H1 (cell line): ENCODE measurements around the gene UBE2E2. TPM values are rescaled to one million over a fixed set of nuclear protein-coding genes. Genes with fewer than 3 reads are reported as not detected.

Experiments used
- CTCF ChIA-PET: fragments of 300-600 bp; sonication (Branson Sonifier 250); formaldehyde crosslinking; loops from one replicate; lab custom pipeline; 2021; ENCODE audit not compliant: partially characterized antibody; lab: Charles Lee
- POLR2A ChIA-PET: fragments of 300-600 bp; sonication (Branson Sonifier 250); formaldehyde crosslinking; loops from one replicate; lab custom pipeline; 2021; ENCODE audit warnings: inconsistent platforms; ENCODE audit not compliant: partially characterized antibody; lab: Charles Lee
- DNase-seq, 2 experiments: peaks; one replicate each; pipeline versions ENCODE4 v3.0.0 to v3.0.0-alpha.2; 2010 to 2022; ENCODE audit warnings: low spot score in 2 of 2, low read depth in 1 of 2, mixed read lengths in 1 of 2
- FAIRE-seq: peaks from 2 replicates; lab custom pipeline; 2011; peaks lifted over from hg19 to GRCh38; lab: Jason Lieb, UNC
- H2AFZ ChIP-seq: 2 replicates; pipeline ENCODE4 v1.8.1; 2012; ENCODE audit warnings: low read length, inconsistent platforms
- H2AK5ac ChIP-seq: 2 replicates; pipeline ENCODE4 v1.6.1; 2013; ENCODE audit warnings: low read depth, low read length
- H2BK120ac ChIP-seq: replicated peaks from 2 replicates; pipeline ENCODE3; 2013; ENCODE audit warnings: low read depth, low read length, inconsistent platforms
- H2BK12ac ChIP-seq: 2 replicates; pipeline ENCODE4 v1.6.1; 2013; ENCODE audit warnings: low read depth, low read length
- H2BK15ac ChIP-seq: 2 replicates; pipeline ENCODE4 v1.6.1; 2013; ENCODE audit warnings: low read length
- H2BK20ac ChIP-seq: 2 replicates; pipeline ENCODE4 v1.6.1; 2013; ENCODE audit warnings: low read length
- H2BK5ac ChIP-seq: 2 replicates; pipeline ENCODE4 v1.6.1; 2013; ENCODE audit warnings: low read depth, low read length
- H3K14ac ChIP-seq: 2 replicates; pipeline ENCODE4 v1.6.1; 2013; ENCODE audit warnings: inconsistent platforms; ENCODE audit not compliant: insufficient read length
- H3K18ac ChIP-seq: 2 replicates; pipeline ENCODE4 v1.6.1; 2013; ENCODE audit warnings: low read length; ENCODE audit errors: extremely low read depth
- H3K23ac ChIP-seq: 2 replicates; pipeline ENCODE4 v1.6.1; 2013; ENCODE audit warnings: inconsistent platforms; ENCODE audit not compliant: insufficient read length
- H3K23me2 ChIP-seq: 2 replicates; pipeline ENCODE4 v1.6.1; 2013; ENCODE audit warnings: low read depth, low read length
- H3K27ac ChIP-seq: 2 replicates; pipeline ENCODE4 v1.6.1; 2011; ENCODE audit warnings: low read depth, low read length, inconsistent platforms
- H3K27me3 ChIP-seq, 4 experiments: replicated peaks in 1 of 4; 1 replicate in 1 of 4; 2 replicates in 3 of 4; pipeline versions ENCODE4 v1.6.1 to v1.8.1; 2011 to 2013; ENCODE audit warnings: low read length in 3 of 4, mild to moderate bottlenecking in 3 of 4, inconsistent platforms in 2 of 4, mixed read lengths in 2 of 4, moderate library complexity in 1 of 4; ENCODE audit not compliant: control insufficient read depth in 3 of 4, insufficient read depth in 3 of 4; ENCODE audit errors: extremely low read depth in 1 of 4
- H3K36me3 ChIP-seq, 4 experiments: 2 replicates each; pipeline versions ENCODE4 v1.6.1 to v1.8.1; 2011 to 2013; ENCODE audit warnings: mild to moderate bottlenecking in 4 of 4, low read length in 3 of 4, moderate library complexity in 2 of 4, control low read depth in 1 of 4, inconsistent platforms in 1 of 4; ENCODE audit not compliant: insufficient read depth in 4 of 4, control insufficient read depth in 2 of 4
- H3K4ac ChIP-seq: replicated peaks from 2 replicates; pipeline ENCODE3; 2013; ENCODE audit warnings: low read length, low read depth, mixed read lengths, inconsistent platforms; ENCODE audit not compliant: insufficient read length
- H3K4me1 ChIP-seq, 4 experiments: replicated peaks in 1 of 4; 1 replicate in 1 of 4; 2 replicates in 3 of 4; pipeline versions ENCODE4 v1.6.1 to v1.8.1; 2011 to 2013; ENCODE audit warnings: low read length in 3 of 4, inconsistent platforms in 2 of 4, mixed read lengths in 1 of 4; ENCODE audit not compliant: insufficient read depth in 4 of 4, control insufficient read depth in 3 of 4
- H3K4me2 ChIP-seq, 2 experiments: 2 replicates each; pipeline versions ENCODE4 v1.6.1 to v1.8.1; 2011 to 2013; ENCODE audit warnings: low read depth in 2 of 2, low read length in 2 of 2, control low read depth in 1 of 2, inconsistent platforms in 1 of 2, mild to moderate bottlenecking in 1 of 2; ENCODE audit not compliant: insufficient read depth in 1 of 2
- H3K4me3 ChIP-seq, 4 experiments: fragments of 200-600, 300-600 bp in 1 of 4; sonication (generic), shearing (Covaris generic), sonication (Bioruptor Twin) in 1 of 4; 2 replicates each; pipeline versions ENCODE4 v1.5.1 to v1.8.1; 2011 to 2016; ENCODE audit warnings: low read length in 4 of 4, low read depth in 3 of 4, control low read depth in 2 of 4, inconsistent platforms in 2 of 4, mild to moderate bottlenecking in 2 of 4, mixed read lengths in 1 of 4, moderate library complexity in 1 of 4; ENCODE audit not compliant: insufficient read depth in 2 of 4; ENCODE audit errors: extremely low read depth in 1 of 4
- H3K56ac ChIP-seq: replicated peaks from 2 replicates; pipeline ENCODE3; 2013; ENCODE audit warnings: low read depth, mild to moderate bottlenecking, mixed read lengths, low read length, inconsistent platforms; ENCODE audit not compliant: insufficient read length
- H3K79me1 ChIP-seq: 2 replicates; pipeline ENCODE4 v1.6.1; 2013; ENCODE audit warnings: low read depth, low read length, control low read depth
- H3K79me2 ChIP-seq, 2 experiments: 2 replicates each; pipeline versions ENCODE4 v1.6.1 to v1.8.1; 2012 to 2013; ENCODE audit warnings: low read length in 2 of 2, mild to moderate bottlenecking in 2 of 2, inconsistent platforms in 1 of 2; ENCODE audit not compliant: insufficient read depth in 2 of 2, control insufficient read depth in 1 of 2
- H3K9ac ChIP-seq, 4 experiments: replicated peaks in 1 of 4; 1 replicate in 1 of 4; 2 replicates in 3 of 4; pipeline versions ENCODE4 v1.6.1 to v1.8.1; 2011 to 2013; ENCODE audit warnings: low read depth in 3 of 4, low read length in 3 of 4, control low read depth in 2 of 4, mild to moderate bottlenecking in 2 of 4, moderate library complexity in 2 of 4, inconsistent platforms in 1 of 4; ENCODE audit errors: extremely low read depth in 1 of 4
- H3K9me3 ChIP-seq, 2 experiments: 2 replicates each; pipeline versions ENCODE4 v1.6.1 to v1.8.1; 2012 to 2013; ENCODE audit warnings: mild to moderate bottlenecking in 2 of 2, moderate library complexity in 2 of 2, control low read depth in 1 of 2, inconsistent platforms in 1 of 2, low read depth in 1 of 2, low read length in 1 of 2, mixed read lengths in 1 of 2; ENCODE audit not compliant: insufficient read depth in 2 of 2
- H4K20me1 ChIP-seq, 2 experiments: replicated peaks in 1 of 2; 2 replicates each; pipeline versions ENCODE3 to v1.8.1; 2011 to 2013; ENCODE audit warnings: inconsistent platforms in 2 of 2, low read length in 2 of 2, mild to moderate bottlenecking in 1 of 2; ENCODE audit not compliant: insufficient read depth in 2 of 2, control insufficient read depth in 1 of 2
- H4K5ac ChIP-seq: 2 replicates; pipeline ENCODE4 v1.6.1; 2013; ENCODE audit warnings: low read length, low read depth, mixed read lengths, inconsistent platforms; ENCODE audit not compliant: insufficient read length
- H4K8ac ChIP-seq: 2 replicates; pipeline ENCODE4 v1.8.0; 2013; ENCODE audit warnings: mild to moderate bottlenecking, moderate library complexity, low read length, inconsistent platforms; ENCODE audit not compliant: insufficient read depth; ENCODE audit errors: extremely low read depth
- H4K91ac ChIP-seq: replicated peaks from 2 replicates; pipeline ENCODE3; 2013; ENCODE audit warnings: low read length, mixed read lengths, inconsistent platforms; ENCODE audit not compliant: insufficient read length
- CBX8 ChIP-seq: fragments of 300-800, 300-1000 bp; sonication (generic); IDR thresholded peaks from 2 replicates; pipeline ENCODE4 v1.7.1; 2016; ENCODE audit warnings: low read depth, low read length, borderline replicate concordance
- JUN ChIP-seq: IDR thresholded peaks from 2 replicates; pipeline ENCODE4 v1.6.1; 2011; ENCODE audit warnings: low read depth, mild to moderate bottlenecking, improper control_type of control experiment, low read length
- SP4 ChIP-seq: IDR thresholded peaks from 2 replicates; pipeline ENCODE4 v1.6.1; 2012; ENCODE audit warnings: low read length, inconsistent platforms
- WGBS, 2 experiments: shearing (Covaris generic) in 1 of 2; methylation state at CpG; one replicate each; pipeline versions ENCODE4 v1.1.6 to v1.1.7; 2013 to 2015; ENCODE audit warnings: low lambda C conversion rate in 2 of 2, mixed read lengths in 2 of 2, inconsistent platforms in 1 of 2, low coverage in 1 of 2, missing lambda C conversion rate in 1 of 2; ENCODE audit not compliant: insufficient replicate concordance in 2 of 2, insufficient coverage in 1 of 2, insufficient read length in 1 of 2; ENCODE audit errors: extremely low coverage in 1 of 2, missing lambda C conversion rate in 1 of 2; 5-methylcytosine and 5-hydroxymethylcytosine counted together
- polyA plus RNA-seq, 7 experiments: library from polyadenylated mRNA; depleted of rRNA in 3 of 7; stranded (reverse) in 5 of 7; unstranded in 2 of 7; fragments of >200 nt in 5 of 7; fragments of 200-250 nt in 2 of 7; gene quantifications; 1 replicate in 5 of 7; 2 replicates in 1 of 7; 4 replicates in 1 of 7; pipeline versions ENCODE4 v1.2.1 to v1.2.3, GENCODE V29; 2011 to 2013; ENCODE audit warnings: missing spikeins in 2 of 7, mixed read lengths in 2 of 7
- total RNA-seq: library from RNA; stranded (reverse); fragmentation: NEBNext Ultra II Directional; extraction: Animal tissue kit (Norgen Biotek cat#: 25700); gene quantifications from 2 replicates; pipeline ENCODE4 v1.2.1, GENCODE V29; 2021
- TF ChIP-seq, protein P1 (sequence below), 3 experiments: IDR thresholded peaks; 1 replicate in 2 of 3; 2 replicates in 1 of 3; pipeline versions ENCODE4 v1.5.1 to v1.6.1; 2011; ENCODE audit warnings: low read length in 3 of 3, mild to moderate bottlenecking in 3 of 3, inconsistent platforms in 2 of 3, low read depth in 1 of 3, moderate library complexity in 1 of 3; ENCODE audit not compliant: insufficient read depth in 1 of 3; ENCODE audit errors: control extremely low read depth in 1 of 3

The UBE2E2 gene
- total and polyA plus RNA-seq, 2 of the 8 experiments (the other 6 are each of a cell fraction or from before 2014, with no cell fraction given) = 57.6 to 70.6 TPM

GRCh38 chr3:23566499-23566898, 363.4 kb downstream of the UBE2E2 start:
- no peaks in the 10 kb centered on the region for H3K79me2 ChIP-seq
- FAIRE-seq (no peak), DNase-seq (no peak)
- H4K5ac ChIP-seq = no peak overlapping the region
- no peak overlapping the region for H3K18ac ChIP-seq
- no peak overlapping the region for H2AK5ac ChIP-seq
- no peaks in the 10 kb centered on the region; the same call in 1 of the 2 replicates for H3K79me1 ChIP-seq
- H3K4ac ChIP-seq = no peak overlapping the region
- H3K4me1 ChIP-seq = no peaks in the 10 kb centered on the region
- no peaks in the 10 kb centered on the region for H4K20me1 ChIP-seq
- no peak overlapping the region for H3K9ac ChIP-seq
- H2AFZ ChIP-seq = no peak overlapping the region
- no peak overlapping the region for H3K14ac ChIP-seq
- H3K4me2 ChIP-seq = no peak overlapping the region
- H2BK15ac ChIP-seq = no peak overlapping the region
- no peak overlapping the region for H3K56ac ChIP-seq
- WGBS, 2 experiments = 72% methylated on average over 2 of the region's 2 CpGs; no CpG with 5 or more reads in 1 of the 2 experiments
- no peak overlapping the region for H3K4me3 ChIP-seq
- no peak overlapping the region for H2BK20ac ChIP-seq
- no peaks in the 10 kb centered on the region for H3K27me3 ChIP-seq
- no peak overlapping the region for H3K23ac ChIP-seq
- H4K8ac ChIP-seq = no peak overlapping the region
- H3K36me3 ChIP-seq = no peaks in the 10 kb centered on the region
- no peaks in the 10 kb centered on the region for H3K9me3 ChIP-seq
- no peaks in the 10 kb centered on the region for H3K23me2 ChIP-seq
- H2BK120ac ChIP-seq = no peak overlapping the region
- ChIA-PET POLR2A (no interaction called here), CTCF (no interaction called here)
- H2BK12ac ChIP-seq = no peak overlapping the region
- no peak overlapping the region for H4K91ac ChIP-seq
- H2BK5ac ChIP-seq = no peak overlapping the region
- no peak overlapping the region for H3K27ac ChIP-seq
- TF ChIP-seq SP4 (no peak), JUN (no peak), CBX8 (no peak)
- TF ChIP-seq, protein P1, sequence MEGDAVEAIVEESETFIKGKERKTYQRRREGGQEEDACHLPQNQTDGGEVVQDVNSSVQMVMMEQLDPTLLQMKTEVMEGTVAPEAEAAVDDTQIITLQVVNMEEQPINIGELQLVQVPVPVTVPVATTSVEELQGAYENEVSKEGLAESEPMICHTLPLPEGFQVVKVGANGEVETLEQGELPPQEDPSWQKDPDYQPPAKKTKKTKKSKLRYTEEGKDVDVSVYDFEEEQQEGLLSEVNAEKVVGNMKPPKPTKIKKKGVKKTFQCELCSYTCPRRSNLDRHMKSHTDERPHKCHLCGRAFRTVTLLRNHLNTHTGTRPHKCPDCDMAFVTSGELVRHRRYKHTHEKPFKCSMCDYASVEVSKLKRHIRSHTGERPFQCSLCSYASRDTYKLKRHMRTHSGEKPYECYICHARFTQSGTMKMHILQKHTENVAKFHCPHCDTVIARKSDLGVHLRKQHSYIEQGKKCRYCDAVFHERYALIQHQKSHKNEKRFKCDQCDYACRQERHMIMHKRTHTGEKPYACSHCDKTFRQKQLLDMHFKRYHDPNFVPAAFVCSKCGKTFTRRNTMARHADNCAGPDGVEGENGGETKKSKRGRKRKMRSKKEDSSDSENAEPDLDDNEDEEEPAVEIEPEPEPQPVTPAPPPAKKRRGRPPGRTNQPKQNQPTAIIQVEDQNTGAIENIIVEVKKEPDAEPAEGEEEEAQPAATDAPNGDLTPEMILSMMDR (IDR thresholded peaks at IDR 0.05; ENCODE audit: control extremely low read depth in 1 of 3, insufficient read depth in 1 of 3, low read depth in 1 of 3, low read length in 3 of 3) = no peak
